Hepatocyte (in vitro differentiated cells): ENCODE results near the gene TMPRSS4. TPM values are rescaled to one million over a fixed set of nuclear protein-coding genes. Genes with fewer than 3 reads are reported as not detected.

Source experiments
- DNase-seq: peaks from one replicate; pipeline ENCODE4 v3.0.0-alpha.2; 2016; ENCODE audit warnings: low spot score
- H2AFZ ChIP-seq: fragments of 200-600 bp; sonication (generic); 2 replicates; pipeline ENCODE4 v1.6.0; 2016; ENCODE audit warnings: antibody characterized with exemption, mild to moderate bottlenecking
- H3K27ac ChIP-seq: fragments of 200-600 bp; sonication (generic); 2 replicates; pipeline ENCODE4 v1.5.1; 2016; ENCODE audit warnings: mild to moderate bottlenecking
- H3K27me3 ChIP-seq: fragments of 200-600 bp; sonication (generic); 2 replicates; pipeline ENCODE4 v1.6.1; 2016
- H3K36me3 ChIP-seq: fragments of 200-600 bp; sonication (generic); replicated peaks from 2 replicates; pipeline ENCODE4 v1.5.1; 2016; ENCODE audit warnings: low read depth; ENCODE audit not compliant: insufficient read depth
- H3K4me1 ChIP-seq: fragments of 200-600 bp; sonication (generic); 2 replicates; pipeline ENCODE4 v1.5.1; 2016; ENCODE audit warnings: mild to moderate bottlenecking, moderate library complexity; ENCODE audit not compliant: insufficient read depth
- H3K4me2 ChIP-seq: fragments of 200-600 bp; sonication (generic); 2 replicates; pipeline ENCODE4 v1.6.0; 2016
- H3K4me3 ChIP-seq: fragments of 200-600 bp; sonication (generic); 2 replicates; pipeline ENCODE4 v1.5.1; 2016; ENCODE audit warnings: mild to moderate bottlenecking
- H3K79me2 ChIP-seq: fragments of 200-600 bp; sonication (generic); 2 replicates; pipeline ENCODE4 v1.6.0; 2017; ENCODE audit warnings: mild to moderate bottlenecking
- H3K9me2 ChIP-seq: fragments of 200-600 bp; sonication (generic); replicated peaks from 2 replicates; pipeline ENCODE4 v1.6.0; 2017; ENCODE audit warnings: mild to moderate bottlenecking; ENCODE audit not compliant: insufficient read depth
- H3K9me3 ChIP-seq: fragments of 200-600 bp; sonication (generic); 2 replicates; pipeline ENCODE4 v1.5.1; 2016; ENCODE audit warnings: low read depth, mild to moderate bottlenecking
- H4K20me1 ChIP-seq: fragments of 200-600 bp; sonication (generic); 2 replicates; pipeline ENCODE4 v1.6.0; 2016; ENCODE audit warnings: mild to moderate bottlenecking; ENCODE audit not compliant: insufficient read depth, poor library complexity, severe bottlenecking
- CTCF ChIP-seq: fragments of 200-600 bp; sonication (generic); IDR thresholded peaks from 2 replicates; pipeline ENCODE4 v1.5.1; 2016; ENCODE audit warnings: antibody characterized with exemption, mild to moderate bottlenecking; ENCODE audit not compliant: poor library complexity
- EZH2 ChIP-seq: fragments of 200-600 bp; sonication (generic); IDR thresholded peaks from 2 replicates; pipeline ENCODE4 v1.6.1; 2016; ENCODE audit warnings: antibody characterized with exemption, mild to moderate bottlenecking, borderline replicate concordance
- EZH2phosphoT487 ChIP-seq: fragments of 200-600 bp; sonication (generic); IDR thresholded peaks from one replicate; pipeline ENCODE4 v1.6.1; 2018; ENCODE audit warnings: antibody characterized with exemption, mild to moderate bottlenecking, low read depth, moderate library complexity; ENCODE audit not compliant: unreplicated experiment, severe bottlenecking
- WGBS: methylation state at CpG from one replicate; pipeline ENCODE4 v1.1.6; 2016; ENCODE audit warnings: low lambda C conversion rate; ENCODE audit errors: missing lambda C conversion rate; 5-methylcytosine and 5-hydroxymethylcytosine counted together
- polyA plus RNA-seq: library from polyadenylated mRNA; unstranded; fragments of >200 nt; fragmentation: Nextera tagmentation; extraction: Ambion mirVana; gene quantifications from 2 replicates; pipeline ENCODE4 v1.2.1, GENCODE V29; 2016
- total RNA-seq: library from RNA; depleted of rRNA; stranded (reverse); fragments of >200 nt; gene quantifications from 2 replicates; pipeline ENCODE4 v1.2.3, GENCODE V29; 2014

The TMPRSS4 gene
- total RNA-seq (10.9 and 12.9 TPM in 2 replicates), polyA plus RNA-seq (12.1 and 16.2 TPM in 2 replicates)

- no peak for TF ChIP-seq EZH2phosphoT487
- TF ChIP-seq EZH2 = no peak
- TF ChIP-seq CTCF = no peak
- Histone ChIP-seq H3K27ac (peak within 1 kb of the TSS; percentile 92), H3K9me3 (no peaks in the 10 kb centered on the region), H4K20me1 (no peaks in the 10 kb centered on the region), H2AFZ (no peak within 1 kb of the TSS), H3K4me3 (no peak within 1 kb of the TSS), H3K4me1 (peaks cover 18% of the 10 kb centered on the region), H3K4me2 (peak within 1 kb of the TSS; percentile 64), H3K9me2 (no peaks in the 10 kb centered on the region), H3K27me3 (peaks cover 2% of the 10 kb centered on the region), H3K36me3 (no peaks in the 10 kb centered on the region), H3K79me2 (no peaks in the 10 kb centered on the region)
- WGBS = 59% methylated on average over 7 of the region's 7 CpGs
- peak; percentile 86 for DNase-seq
These were observed at the start of gene TMPRSS4 for GRCh38 chr11:118076754-118077281. Gene TMPRSS4, plus strand, starts transcription at chr11:118077078. Its CDS starts 225 bp downstream, at chr11:118077303.

GRCh38 chr11:118027694-118028093 is 49.2 kb upstream of the TMPRSS4 start:
- no peaks in the 10 kb centered on the region for H4K20me1 ChIP-seq
- no peak for DNase-seq
- H3K4me2 ChIP-seq = no peak overlapping the region
- H2AFZ ChIP-seq = no peak overlapping the region
- H3K4me3 ChIP-seq = no peak overlapping the region
- no peaks in the 10 kb centered on the region for H3K27me3 ChIP-seq
- no peak overlapping the region for H3K27ac ChIP-seq
- no peaks in the 10 kb centered on the region for H3K79me2 ChIP-seq
- H3K9me3 ChIP-seq = no peaks in the 10 kb centered on the region
- no peaks in the 10 kb centered on the region for H3K36me3 ChIP-seq
- 66% methylated on average over 4 of the region's 4 CpGs for WGBS
- no peak for TF ChIP-seq CTCF
- TF ChIP-seq EZH2phosphoT487 = no peak
- TF ChIP-seq EZH2 = no peak
- no peaks in the 10 kb centered on the region for H3K9me2 ChIP-seq
- H3K4me1 ChIP-seq = no peaks in the 10 kb centered on the region

- Histone ChIP-seq H2AFZ (no peak overlapping the region), H3K4me2 (no peak overlapping the region), H4K20me1 (no peaks in the 10 kb centered on the region), H3K4me3 (no peak overlapping the region), H3K27ac (no peak overlapping the region), H3K9me3 (no peaks in the 10 kb centered on the region), H3K79me2 (no peaks in the 10 kb centered on the region), H3K36me3 (no peaks in the 10 kb centered on the region), H3K4me1 (no peaks in the 10 kb centered on the region), H3K9me2 (no peaks in the 10 kb centered on the region), H3K27me3 (no peaks in the 10 kb centered on the region)
- WGBS = 89% methylated on average over 3 of the region's 3 CpGs
- TF ChIP-seq CTCF (no peak), EZH2 (no peak), EZH2phosphoT487 (no peak)
- no peak for DNase-seq
These were observed 48.3 kb upstream of the TMPRSS4 start for GRCh38 chr11:118028626-118029025.
